ENCODE results near the gene FXR2.

DNA sequence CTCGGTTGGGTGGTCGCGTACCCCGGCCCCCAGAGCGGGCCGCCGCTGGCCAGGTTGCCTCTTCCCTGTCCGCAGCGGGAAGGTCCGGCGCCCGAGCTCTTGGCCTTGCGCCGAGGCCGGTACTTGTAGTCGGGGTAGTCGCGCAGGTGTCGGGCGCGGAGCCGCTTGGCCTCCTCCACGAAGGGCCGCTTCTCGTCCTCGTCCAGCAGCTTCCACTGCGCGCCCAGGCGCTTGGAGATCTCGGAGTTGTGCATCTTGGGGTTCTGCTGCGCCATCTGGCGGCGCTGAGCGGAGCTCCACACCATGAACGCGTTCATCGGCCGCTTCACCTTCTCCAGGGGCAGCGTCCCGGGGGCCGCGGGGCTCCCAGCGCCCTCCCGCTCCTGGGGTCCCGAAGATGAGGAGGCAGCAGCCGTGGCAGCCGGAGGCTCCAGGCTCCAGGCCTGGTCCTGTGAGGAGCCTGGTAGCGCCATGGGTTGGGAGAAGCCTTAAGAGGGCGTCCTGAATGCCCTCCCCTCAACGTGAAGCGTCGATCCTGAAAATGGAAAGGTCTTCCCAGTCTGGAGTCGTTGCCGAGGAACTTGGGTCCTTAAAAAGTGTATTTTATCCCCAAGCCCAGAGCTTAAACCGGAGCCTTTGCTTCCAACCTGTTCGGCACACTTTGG lies 25.4 kb downstream of the FXR2 start:
- TF ChIP-seq POLR2A (IDR thresholded peaks at IDR 0.05), result no peak
- TF ChIP-seq, protein P1, sequence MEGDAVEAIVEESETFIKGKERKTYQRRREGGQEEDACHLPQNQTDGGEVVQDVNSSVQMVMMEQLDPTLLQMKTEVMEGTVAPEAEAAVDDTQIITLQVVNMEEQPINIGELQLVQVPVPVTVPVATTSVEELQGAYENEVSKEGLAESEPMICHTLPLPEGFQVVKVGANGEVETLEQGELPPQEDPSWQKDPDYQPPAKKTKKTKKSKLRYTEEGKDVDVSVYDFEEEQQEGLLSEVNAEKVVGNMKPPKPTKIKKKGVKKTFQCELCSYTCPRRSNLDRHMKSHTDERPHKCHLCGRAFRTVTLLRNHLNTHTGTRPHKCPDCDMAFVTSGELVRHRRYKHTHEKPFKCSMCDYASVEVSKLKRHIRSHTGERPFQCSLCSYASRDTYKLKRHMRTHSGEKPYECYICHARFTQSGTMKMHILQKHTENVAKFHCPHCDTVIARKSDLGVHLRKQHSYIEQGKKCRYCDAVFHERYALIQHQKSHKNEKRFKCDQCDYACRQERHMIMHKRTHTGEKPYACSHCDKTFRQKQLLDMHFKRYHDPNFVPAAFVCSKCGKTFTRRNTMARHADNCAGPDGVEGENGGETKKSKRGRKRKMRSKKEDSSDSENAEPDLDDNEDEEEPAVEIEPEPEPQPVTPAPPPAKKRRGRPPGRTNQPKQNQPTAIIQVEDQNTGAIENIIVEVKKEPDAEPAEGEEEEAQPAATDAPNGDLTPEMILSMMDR (IDR thresholded peaks at IDR 0.05), result peak in 1 of 3 donors; percentile 72

Data from lower leg skin (tissue), 3 donors.